GM06990 (cell line): ENCODE results near the gene MIGA1.
"Not testable (repeated sequence)": the region's sequence is repeated elsewhere in the genome, so short reads cannot be mapped to it uniquely, and the experiment has no call there.

Source experiments
- DNase-seq: peaks from one replicate; pipeline ENCODE4 v3.0.0-alpha.2; 2011; ENCODE audit not compliant: insufficient read length; ENCODE audit errors: extremely low read depth
- H3K27me3 ChIP-seq: replicated peaks from 2 replicates; pipeline ENCODE4 v1.6.0; 2011; ENCODE audit warnings: low read length; ENCODE audit not compliant: control insufficient read depth, insufficient read depth
- H3K36me3 ChIP-seq: 2 replicates; pipeline ENCODE4 v1.5.1; 2011; ENCODE audit warnings: low read length; ENCODE audit not compliant: control insufficient read depth, insufficient read depth
- H3K4me3 ChIP-seq: replicated peaks from 2 replicates; pipeline ENCODE4 v1.5.1; 2011; ENCODE audit warnings: low read depth, mild to moderate bottlenecking, control low read depth, low read length
- TF ChIP-seq, protein P1 (sequence below): IDR thresholded peaks from 2 replicates; pipeline ENCODE4 v1.5.1; 2011; ENCODE audit warnings: low read length, control low read depth, mild to moderate bottlenecking, inconsistent platforms; ENCODE audit not compliant: insufficient read depth, poor library complexity, severe bottlenecking

The MIGA1 gene

DNA sequence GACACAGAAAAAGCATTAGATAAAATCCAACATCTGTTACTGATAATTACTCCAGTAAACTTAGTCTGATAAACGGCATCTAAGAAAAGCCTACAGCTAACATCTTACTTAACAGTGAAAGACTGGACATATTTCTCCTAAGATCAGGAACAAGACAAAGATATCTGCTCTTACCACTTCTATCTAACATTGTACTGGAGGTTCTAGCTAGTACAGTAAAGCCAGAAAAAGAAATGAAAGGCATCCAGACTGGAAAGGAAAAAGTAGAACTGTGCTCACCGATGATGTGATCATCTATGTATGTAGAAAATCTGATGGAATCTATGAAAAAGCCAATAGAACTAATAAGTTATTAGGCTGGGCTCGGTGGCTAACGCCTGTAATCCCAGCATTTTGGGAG is 130.7 kb downstream of the MIGA1 start:
- H3K36me3 ChIP-seq: no peaks in the 10 kb centered on the region
- DNase-seq: no peak
- H3K27me3 ChIP-seq: no peaks in the 10 kb centered on the region
- no peak overlapping the region for H3K4me3 ChIP-seq
- TF ChIP-seq, protein P1, sequence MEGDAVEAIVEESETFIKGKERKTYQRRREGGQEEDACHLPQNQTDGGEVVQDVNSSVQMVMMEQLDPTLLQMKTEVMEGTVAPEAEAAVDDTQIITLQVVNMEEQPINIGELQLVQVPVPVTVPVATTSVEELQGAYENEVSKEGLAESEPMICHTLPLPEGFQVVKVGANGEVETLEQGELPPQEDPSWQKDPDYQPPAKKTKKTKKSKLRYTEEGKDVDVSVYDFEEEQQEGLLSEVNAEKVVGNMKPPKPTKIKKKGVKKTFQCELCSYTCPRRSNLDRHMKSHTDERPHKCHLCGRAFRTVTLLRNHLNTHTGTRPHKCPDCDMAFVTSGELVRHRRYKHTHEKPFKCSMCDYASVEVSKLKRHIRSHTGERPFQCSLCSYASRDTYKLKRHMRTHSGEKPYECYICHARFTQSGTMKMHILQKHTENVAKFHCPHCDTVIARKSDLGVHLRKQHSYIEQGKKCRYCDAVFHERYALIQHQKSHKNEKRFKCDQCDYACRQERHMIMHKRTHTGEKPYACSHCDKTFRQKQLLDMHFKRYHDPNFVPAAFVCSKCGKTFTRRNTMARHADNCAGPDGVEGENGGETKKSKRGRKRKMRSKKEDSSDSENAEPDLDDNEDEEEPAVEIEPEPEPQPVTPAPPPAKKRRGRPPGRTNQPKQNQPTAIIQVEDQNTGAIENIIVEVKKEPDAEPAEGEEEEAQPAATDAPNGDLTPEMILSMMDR: no peak

DNA sequence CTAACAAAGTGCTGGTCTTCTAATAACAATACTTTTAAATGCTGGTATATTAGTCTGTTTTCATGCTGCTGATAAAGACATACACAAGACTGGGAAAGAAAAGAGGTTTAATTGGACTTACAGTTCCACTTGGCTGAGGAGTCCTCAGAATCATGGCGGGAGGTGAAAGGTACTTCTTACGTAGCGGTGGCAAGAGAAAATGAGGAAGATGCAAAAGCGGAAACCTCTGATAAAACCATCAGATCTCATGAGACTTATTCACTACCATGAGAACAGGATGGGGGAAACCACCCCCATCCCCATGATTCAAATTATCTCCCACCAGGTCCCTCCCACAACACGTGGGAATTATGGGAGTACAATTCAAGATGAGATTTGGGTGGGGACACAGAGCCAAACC is 139.5 kb downstream of the MIGA1 start:
- H3K4me3 ChIP-seq, H3K36me3 ChIP-seq, DNase-seq, H3K27me3 ChIP-seq: not testable (repeated sequence)

DNA sequence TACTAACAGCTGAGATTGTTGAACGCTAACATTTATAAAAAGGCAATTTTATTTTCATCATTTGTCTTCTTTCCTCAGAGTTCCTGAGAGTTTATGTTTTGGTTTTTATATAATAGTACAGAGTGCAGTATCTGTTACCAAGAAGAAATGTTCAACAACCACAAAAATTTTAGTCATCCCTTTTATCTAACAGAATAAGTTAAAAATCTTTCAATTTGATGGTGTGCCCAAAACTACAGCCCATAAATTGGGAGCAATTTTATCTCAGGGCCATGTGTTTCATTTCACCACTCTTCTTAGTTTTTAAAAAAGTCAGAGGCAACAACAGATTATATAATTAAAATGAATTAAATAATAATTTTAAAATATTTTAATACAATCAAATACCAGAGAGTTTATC is 146.1 kb downstream of the MIGA1 start:
- no peak for DNase-seq
- Histone ChIP-seq H3K36me3 (no peaks in the 10 kb centered on the region), H3K27me3 (no peaks in the 10 kb centered on the region), H3K4me3 (no peak overlapping the region)
- TF ChIP-seq, protein P1: no peak

DNA sequence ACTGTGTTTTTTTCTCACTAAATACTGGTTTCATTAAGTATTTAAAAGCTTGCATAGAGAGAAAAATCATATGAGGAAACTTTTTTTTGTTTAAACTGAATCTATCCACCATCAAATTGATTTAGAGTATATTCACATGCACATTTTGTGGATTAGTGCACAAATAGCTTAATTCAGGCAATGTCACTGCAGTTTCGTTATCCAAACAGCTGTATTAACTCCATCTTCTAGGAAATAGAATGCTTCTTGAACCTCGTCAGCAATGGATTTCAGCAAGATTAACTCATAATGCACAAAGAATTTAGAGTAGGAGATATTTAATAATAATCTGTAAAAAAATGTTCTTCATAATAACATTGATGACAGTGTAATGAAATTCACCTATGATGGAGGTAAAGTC is 146.5 kb downstream of the MIGA1 start:
- H3K36me3 ChIP-seq: no peaks in the 10 kb centered on the region
- DNase-seq: no peak
- no peaks in the 10 kb centered on the region for H3K27me3 ChIP-seq
- no peak overlapping the region for H3K4me3 ChIP-seq
- TF ChIP-seq, protein P1: no peak

DNA sequence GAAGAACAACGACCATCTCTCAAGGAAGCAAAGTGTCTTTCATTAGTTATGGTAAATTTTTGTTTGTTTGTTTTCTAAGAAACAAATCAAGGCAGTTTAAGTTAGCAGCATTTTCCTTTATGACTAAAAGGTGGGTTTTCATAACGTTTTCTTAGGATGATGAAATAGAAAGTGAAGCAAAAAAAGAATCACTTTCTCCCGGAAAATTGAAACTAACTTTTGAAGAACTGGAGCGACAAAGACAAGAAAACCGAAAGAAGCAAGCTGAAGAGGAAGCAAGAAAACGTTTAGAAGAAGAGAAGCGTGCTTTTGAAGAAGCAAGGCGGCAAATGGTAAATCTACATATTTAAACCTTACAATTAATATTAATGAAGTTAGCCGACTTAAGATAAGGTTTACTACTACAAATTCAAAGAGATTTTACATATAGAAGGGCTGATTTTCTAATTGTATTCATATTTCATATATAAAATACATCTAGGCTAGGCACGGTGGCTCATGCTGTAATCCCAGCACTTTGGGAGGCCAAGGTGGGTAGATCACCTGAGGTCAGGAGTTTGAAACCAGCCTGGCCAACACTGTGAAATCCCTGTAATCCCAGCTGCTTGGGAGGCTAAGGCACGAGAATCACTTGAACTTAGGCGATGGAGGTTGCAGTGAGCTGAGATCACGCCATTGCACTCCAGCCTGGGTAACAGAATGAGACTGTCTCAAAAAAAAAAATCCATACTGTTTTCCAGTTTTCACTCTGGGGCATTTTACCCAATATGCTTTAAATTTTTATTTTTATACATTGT is 147.3 kb downstream of the MIGA1 start:
- peak overlapping the region; percentile 43 for H3K4me3 ChIP-seq
- TF ChIP-seq, protein P1: no peak
- no peaks in the 10 kb centered on the region for H3K36me3 ChIP-seq
- DNase-seq: peak; percentile 51
- no peaks in the 10 kb centered on the region for H3K27me3 ChIP-seq

DNA sequence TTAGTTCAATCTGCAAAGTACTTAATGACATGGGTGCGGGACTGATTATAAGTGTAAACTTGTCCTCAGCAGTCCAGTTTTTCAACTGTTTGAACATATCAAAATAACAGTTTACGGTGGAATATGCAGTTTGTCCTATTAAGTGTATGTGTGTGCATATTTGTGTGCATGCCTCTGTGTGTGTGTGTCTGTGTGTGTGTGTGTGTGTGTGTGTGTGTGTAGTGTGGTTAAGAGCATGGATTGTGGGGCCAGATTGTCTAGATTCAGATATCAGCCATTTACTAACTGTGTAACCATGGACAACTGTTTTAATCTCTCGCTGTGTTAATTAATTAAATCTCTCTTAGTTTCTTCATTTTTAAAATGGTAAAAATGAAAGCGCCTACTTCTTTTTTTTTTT is 148.0 kb downstream of the MIGA1 start:
- TF ChIP-seq, protein P1: no peak
- H3K36me3 ChIP-seq: no peaks in the 10 kb centered on the region
- H3K4me3 ChIP-seq: peak overlapping the region; percentile 43
- H3K27me3 ChIP-seq: no peaks in the 10 kb centered on the region
- DNase-seq: no peak
